Measurements from ENCODE around the gene MYPN. TPM values are rescaled to one million over a fixed set of nuclear protein-coding genes. Genes with fewer than 3 reads are reported as not detected.
A peak's percentile ranks its signal among the peaks of the same experiment; 100 is the strongest.

The MYPN gene
- total RNA-seq, 1 donor from 2014 or later, result 124 TPM

- no peaks in the 10 kb centered on the region for H3K9me3 ChIP-seq (replicated peaks)
- DNase-seq, result no peak
- no peaks in the 10 kb centered on the region for H3K36me3 ChIP-seq
- TF ChIP-seq CTCF (IDR thresholded peaks at IDR 0.05; ENCODE audit: borderline replicate concordance), result no peak
- H3K4me3 ChIP-seq, result no peak overlapping the region
- peaks cover 9% of the 10 kb centered on the region for H3K4me1 ChIP-seq
- H3K27me3 ChIP-seq (ENCODE audit: low read depth), result no peaks in the 10 kb centered on the region
- intact Hi-C loops (cut with micrococcal nuclease), result no loop called here
- no peak overlapping the region for H3K27ac ChIP-seq (replicated peaks)
Observed at GRCh38 chr10:68107651-68108050, 1.6 kb upstream of the MYPN start.

GRCh38 chr10:68108051-68108450 lies 1.2 kb upstream of the MYPN start:
- DNase-seq, result no peak
- intact Hi-C loops (cut with micrococcal nuclease), result no loop called here
- Histone ChIP-seq H3K4me3 (no peak overlapping the region), H3K27me3 (ENCODE audit: low read depth) (no peaks in the 10 kb centered on the region), H3K27ac (replicated peaks) (no peak overlapping the region), H3K9me3 (replicated peaks) (no peaks in the 10 kb centered on the region), H3K4me1 (peaks cover 13% of the 10 kb centered on the region), H3K36me3 (no peaks in the 10 kb centered on the region)
- TF ChIP-seq CTCF (IDR thresholded peaks at IDR 0.05; ENCODE audit: borderline replicate concordance), result no peak

GRCh38 chr10:68108653-68109052 lies 635 bp upstream of the MYPN start:
- DNase-seq, result no peak
- H3K4me1 ChIP-seq, result peaks cover 19% of the 10 kb centered on the region
- intact Hi-C loops (cut with micrococcal nuclease), result no loop called here
- H3K9me3 ChIP-seq (replicated peaks), result no peaks in the 10 kb centered on the region
- H3K36me3 ChIP-seq, result no peaks in the 10 kb centered on the region
- peak overlapping the region; percentile 84 for H3K27ac ChIP-seq (replicated peaks)
- TF ChIP-seq CTCF (IDR thresholded peaks at IDR 0.05; ENCODE audit: borderline replicate concordance), result no peak
- H3K27me3 ChIP-seq (ENCODE audit: low read depth), result no peaks in the 10 kb centered on the region
- peak overlapping the region; percentile 63 for H3K4me3 ChIP-seq

GRCh38 chr10:68110027-68110426 lies 739 bp downstream of the MYPN start:
- intact Hi-C loops (cut with micrococcal nuclease), result no loop called here
- Histone ChIP-seq H3K27me3 (ENCODE audit: low read depth) (no peaks in the 10 kb centered on the region), H3K27ac (replicated peaks) (peak overlapping the region; percentile 84), H3K9me3 (replicated peaks) (no peaks in the 10 kb centered on the region), H3K36me3 (no peaks in the 10 kb centered on the region), H3K4me3 (peak overlapping the region; percentile 63), H3K4me1 (peaks cover 27% of the 10 kb centered on the region)
- TF ChIP-seq CTCF (IDR thresholded peaks at IDR 0.05; ENCODE audit: borderline replicate concordance), result no peak
- no peak for DNase-seq

- Histone ChIP-seq H3K27me3 (ENCODE audit: low read depth) (no peaks in the 10 kb centered on the region), H3K36me3 (no peaks in the 10 kb centered on the region), H3K4me1 (peaks cover 31% of the 10 kb centered on the region), H3K9me3 (replicated peaks) (no peaks in the 10 kb centered on the region), H3K27ac (replicated peaks) (peak overlapping the region; percentile 84), H3K4me3 (peak overlapping the region; percentile 63)
- no peak for DNase-seq
- intact Hi-C loops (cut with micrococcal nuclease), result no loop called here
- no peak for TF ChIP-seq CTCF (IDR thresholded peaks at IDR 0.05; ENCODE audit: borderline replicate concordance)
Observed at GRCh38 chr10:68111584-68111983, 2.3 kb downstream of the MYPN start.

- Histone ChIP-seq H3K27ac (replicated peaks) (peak overlapping the region; percentile 84), H3K36me3 (no peaks in the 10 kb centered on the region), H3K4me3 (peak overlapping the region; percentile 63), H3K27me3 (ENCODE audit: low read depth) (no peaks in the 10 kb centered on the region), H3K9me3 (replicated peaks) (no peaks in the 10 kb centered on the region), H3K4me1 (peaks cover 35% of the 10 kb centered on the region)
- no peak for TF ChIP-seq CTCF (IDR thresholded peaks at IDR 0.05; ENCODE audit: borderline replicate concordance)
- no peak for DNase-seq
- intact Hi-C loops (cut with micrococcal nuclease), result no loop called here
Observed at GRCh38 chr10:68112837-68113236, 3.5 kb downstream of the MYPN start.
